Stimulated activated CD8-positive, alpha-beta memory T cell treated with anti-CD3 and anti-CD28 coated beads, Interleukin-7, amount 100 ng/mL, for 1 hour (primary cell): ENCODE measurements around the gene CDH5.

Experiments
- DNase-seq, 2 donors: peaks; one replicate each; pipeline ENCODE4 v3.0.0-alpha.2; 2020; ENCODE audit warnings: low read depth in 2 of 2

Gene CDH5

DNA sequence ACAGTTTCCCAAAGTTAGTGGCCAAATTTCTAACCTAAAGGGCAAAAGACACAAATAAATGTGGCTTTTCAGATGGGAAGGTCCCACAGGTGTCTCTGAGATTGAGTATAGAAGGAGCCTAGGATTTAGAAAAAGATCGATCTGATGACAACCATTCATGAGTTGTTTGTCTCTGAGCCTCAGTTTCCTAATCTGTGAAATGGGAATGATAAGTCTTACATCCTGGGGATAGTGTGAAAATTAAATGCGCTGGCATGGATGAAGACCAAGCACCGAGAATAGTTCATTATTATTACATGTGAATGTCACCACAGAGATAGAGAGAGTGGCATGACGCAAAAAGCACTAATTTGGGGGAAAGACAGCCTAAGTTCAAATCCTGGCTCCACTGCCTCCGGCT lies 7.2 kb downstream of the CDH5 start:
- no peak for DNase-seq

DNA sequence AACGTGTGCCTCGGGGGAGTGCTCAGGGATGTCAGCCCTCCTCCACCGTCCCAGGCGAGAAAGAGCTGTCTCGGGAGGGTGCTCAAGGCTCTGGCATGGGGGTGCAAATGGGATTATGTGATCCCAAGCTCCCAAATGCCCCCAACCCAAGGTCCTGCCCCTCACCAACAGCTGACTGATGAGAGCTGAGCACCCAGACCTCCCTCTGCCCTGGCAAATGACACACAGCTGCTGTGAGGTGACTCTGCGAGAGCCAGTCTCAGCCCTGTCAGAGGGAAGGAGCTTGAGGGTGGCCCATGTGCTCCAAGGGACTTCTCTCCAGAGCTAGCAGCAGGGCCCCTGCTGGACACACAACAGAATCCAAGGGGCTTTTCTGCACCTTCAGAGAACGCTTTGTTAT lies 7.7 kb downstream of the CDH5 start:
- no peak for DNase-seq

DNA sequence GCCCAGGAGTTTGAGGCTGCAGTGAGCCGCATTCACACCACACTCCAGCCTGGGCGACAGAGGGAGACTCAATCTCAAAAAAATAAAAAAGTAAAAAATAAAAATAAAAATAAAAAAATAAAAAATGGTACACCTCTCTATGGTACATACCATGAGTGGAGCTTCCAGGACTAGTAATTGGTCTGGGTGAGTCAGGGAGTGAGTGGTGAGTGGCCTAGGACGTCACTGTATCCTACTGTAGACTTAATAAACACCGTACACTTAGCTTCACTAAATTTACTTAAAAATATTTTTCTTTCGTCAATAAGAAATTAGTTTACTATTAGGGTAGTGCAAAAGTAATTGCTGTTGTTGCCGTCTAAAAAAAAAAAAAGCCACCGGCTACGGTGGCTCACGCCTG lies 9.0 kb downstream of the CDH5 start:
- no peak for DNase-seq

DNA sequence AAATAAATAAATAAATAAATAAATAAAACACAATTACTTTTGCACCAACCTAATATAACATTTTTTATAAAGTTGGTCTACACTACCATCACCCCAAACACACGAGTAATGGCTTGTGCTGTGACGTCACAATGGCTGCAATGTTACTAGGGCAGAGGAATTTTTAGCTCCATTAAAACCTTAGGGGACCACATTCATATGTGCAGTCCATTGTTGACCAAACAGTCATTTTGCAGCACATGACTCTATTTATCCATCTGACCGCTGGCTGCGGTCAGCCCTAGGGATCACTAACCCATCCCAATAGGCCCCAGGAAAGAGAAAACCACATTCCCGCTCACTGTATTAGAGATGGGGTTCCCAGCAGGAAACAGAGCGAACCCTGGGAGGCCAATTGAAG lies 9.6 kb downstream of the CDH5 start:
- no peak for DNase-seq

DNA sequence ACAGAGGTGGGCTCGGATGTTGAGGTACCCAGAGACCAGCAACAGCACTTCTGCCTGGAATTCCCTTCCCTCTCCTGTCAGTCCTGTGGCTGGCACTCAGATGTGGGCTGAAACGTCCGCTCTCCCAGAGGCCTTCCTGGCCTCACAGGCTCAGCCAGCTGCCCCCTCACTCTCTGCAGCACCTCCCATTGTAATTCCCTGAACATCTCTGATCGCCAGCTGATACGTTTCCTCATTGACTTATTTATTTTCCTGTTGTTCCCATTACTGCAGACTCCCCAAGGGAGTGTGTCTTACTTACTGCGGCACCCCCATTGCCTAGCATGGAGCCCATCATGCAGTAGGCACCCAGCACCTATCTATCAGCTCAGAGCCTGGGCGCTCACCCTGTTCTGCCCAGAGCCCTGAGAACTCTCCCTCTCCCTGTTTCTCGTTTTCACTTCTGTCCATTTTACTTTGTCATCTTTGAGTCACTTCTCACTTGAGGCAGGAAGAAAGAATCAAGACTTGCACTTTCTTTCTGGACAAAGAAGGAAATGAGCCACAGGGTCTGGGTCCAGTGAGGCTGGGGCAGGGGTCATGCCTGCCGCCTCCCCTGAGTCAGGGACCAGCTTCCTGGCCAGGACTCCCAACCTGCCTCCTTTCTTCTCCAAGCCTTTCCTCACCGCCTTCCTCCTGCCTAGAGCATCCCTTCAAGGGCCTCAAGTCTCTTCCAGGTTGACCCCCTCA lies 10.2 kb downstream of the CDH5 start:
- no peak for DNase-seq

DNA sequence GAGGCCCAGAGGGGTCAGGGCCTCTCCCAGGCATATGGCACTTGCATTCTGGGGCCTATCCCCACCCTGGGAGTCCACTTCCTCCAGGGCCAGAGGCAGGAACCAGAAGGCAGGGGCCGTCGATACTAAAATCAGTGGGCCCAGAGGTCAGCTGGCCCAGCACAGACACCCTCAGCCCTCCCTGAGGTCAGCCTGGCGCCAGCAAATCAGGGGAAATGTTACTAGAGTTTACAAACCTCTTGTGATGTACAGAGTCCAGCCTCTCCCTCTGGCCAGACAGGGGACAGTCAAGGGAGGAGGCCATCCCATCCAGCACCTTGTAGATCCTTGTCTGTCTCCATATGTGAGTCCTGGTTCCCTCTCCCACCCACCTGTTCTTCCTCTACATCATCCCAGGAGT lies 10.8 kb downstream of the CDH5 start:
- no peak for DNase-seq

DNA sequence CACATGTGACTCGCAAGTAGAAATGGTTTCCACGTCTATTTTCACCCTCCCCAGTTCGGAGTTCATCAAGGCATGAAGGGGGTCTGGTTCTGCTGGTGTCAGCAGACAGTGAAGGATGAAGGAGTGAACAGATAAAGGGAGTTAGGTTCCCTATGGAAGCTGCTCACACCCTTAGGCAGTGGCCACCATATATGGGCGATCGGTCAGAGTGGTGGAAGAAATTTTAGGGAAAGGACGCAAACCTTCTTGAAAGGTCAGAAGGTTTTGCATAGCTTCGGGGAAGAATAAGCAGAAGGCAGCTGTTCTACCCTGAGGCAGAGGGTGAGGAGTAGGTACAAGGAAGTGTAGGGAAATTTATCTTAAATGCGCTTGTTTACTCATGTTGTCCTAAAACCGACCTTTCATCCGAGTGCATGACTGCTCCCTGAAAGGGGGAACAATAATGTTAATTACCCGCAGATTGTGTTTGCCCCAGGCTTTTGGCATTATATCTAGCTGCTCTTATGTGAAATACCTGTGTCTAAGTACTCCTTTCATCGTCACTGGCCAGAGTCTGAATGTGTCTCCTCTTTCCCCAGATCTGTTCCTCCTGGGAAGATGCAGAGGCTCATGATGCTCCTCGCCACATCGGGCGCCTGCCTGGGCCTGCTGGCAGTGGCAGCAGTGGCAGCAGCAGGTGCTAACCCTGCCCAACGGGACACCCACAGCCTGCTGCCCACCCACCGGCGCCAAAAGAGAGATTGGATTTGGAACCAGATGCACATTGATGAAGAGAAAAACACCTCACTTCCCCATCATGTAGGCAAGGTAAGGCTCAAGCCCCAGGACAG lies 12.5 kb downstream of the CDH5 start:
- DNase-seq = no peak

DNA sequence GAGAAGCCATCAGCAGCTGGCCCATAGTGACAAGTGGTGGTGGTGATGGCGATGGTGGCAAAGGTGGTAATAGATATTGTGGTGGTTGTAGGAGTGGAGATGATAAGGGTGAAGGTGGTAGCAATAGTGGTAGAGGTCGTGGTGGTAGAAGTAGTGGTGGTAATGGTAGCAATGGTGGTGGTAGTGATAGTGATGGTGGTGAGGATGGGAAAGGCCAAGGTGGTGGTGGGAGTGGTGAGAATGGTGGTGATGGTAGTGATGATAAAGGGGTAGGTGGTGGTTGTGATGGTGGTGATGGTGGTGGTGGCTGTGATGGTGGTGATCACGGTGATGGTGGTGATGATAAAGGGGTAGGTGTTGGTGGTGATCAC lies 13.1 kb downstream of the CDH5 start:
- DNase-seq = no peak

DNA sequence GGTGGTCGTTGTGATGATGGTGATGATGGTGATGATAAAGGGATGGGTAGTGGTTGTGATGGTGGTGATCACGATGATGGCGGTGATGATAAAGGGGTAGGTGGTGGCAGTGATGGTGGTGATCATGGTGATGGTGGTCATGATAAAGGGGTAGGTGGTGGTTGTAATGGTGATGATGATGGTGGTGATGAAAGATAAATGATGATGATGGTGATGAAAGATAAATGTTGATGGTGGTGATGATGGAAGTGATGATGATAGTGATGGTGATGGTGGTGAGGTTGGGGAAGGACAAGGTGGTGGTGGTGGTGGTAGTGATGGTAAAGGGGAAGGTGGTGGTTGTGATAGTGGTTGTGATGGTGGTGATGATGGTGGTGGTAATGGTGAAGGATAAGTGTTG lies 13.9 kb downstream of the CDH5 start:
- no peak for DNase-seq

DNA sequence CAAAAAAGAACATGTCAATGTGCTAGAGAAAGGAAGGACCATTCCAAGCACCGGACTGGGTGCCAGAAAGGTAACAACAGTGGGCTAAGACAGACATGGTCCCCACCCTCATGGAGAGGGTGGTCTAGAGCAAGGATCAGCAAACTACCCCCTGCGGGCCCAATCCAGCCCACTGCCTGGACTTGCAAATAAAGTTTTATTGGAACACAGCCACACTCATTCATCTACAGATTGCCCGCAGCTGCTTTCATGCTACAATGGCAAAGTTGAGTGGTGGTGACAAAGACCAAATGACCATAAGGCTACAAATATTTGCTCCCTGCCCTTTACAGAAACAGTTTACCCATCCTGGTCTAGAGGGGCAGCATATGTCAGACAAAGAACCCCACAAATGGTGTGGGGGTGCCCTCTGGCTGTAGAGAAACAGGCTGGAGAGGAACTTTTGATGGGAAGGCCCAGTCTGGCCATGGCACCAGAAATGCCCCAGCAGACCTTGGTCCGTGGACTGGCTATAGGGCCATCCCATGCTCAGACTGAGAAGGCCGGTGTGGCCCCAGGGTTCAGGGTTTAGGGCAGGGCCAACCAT lies 15.2 kb downstream of the CDH5 start:
- no peak for DNase-seq

DNA sequence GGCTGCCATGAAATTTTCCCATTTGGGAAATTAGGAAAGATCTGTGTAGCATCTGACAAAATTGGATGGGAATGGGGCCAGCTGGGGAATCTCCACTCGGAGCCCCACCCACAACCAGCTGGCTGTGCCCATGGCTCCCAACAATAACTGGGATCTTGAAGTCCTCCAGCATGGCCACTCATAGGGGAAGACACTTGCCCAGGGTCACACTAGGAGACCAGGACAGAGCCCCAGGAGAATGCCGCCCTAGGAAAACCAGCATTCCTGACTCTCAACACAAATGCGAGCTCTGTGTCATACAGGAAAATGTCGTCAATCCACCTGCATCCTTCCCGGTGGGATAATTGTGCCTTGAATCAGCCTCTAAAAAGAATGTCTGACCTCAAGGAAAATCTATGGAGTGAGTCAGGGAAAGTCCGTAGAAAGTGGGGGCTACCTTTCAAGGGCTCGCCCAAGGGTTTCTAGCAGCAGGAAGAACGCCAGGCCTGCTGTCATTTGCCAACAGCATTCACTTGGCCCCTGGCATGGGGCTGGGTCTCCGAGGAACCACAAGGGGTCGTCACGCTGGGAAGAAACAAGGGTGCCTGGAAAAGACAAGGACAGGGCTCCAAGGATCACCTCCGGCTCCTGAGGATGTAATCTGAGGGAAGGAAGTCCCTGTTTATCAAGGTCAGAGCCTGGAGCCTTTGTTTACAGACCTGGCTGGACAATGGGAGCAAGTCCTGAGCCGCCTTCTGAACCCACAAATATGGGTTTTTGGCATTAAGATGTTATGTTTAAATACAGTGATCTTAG lies 15.9 kb downstream of the CDH5 start:
- DNase-seq = no peak

DNA sequence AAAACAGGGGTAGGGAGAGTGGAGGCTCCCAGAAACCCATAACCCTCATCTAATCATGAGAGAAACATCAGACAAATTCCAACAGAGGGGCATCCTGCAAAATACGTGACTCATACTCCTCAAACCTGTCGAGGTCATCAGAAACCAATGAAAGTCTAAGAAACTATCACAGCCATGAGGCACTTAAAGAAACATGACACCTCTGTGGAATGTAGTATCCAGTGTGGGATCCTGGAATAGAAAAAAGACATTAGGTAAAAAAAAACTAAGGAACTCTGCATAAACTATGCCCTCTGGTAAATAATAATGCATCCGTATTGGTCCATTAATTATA lies 16.4 kb downstream of the CDH5 start:
- DNase-seq = no peak

DNA sequence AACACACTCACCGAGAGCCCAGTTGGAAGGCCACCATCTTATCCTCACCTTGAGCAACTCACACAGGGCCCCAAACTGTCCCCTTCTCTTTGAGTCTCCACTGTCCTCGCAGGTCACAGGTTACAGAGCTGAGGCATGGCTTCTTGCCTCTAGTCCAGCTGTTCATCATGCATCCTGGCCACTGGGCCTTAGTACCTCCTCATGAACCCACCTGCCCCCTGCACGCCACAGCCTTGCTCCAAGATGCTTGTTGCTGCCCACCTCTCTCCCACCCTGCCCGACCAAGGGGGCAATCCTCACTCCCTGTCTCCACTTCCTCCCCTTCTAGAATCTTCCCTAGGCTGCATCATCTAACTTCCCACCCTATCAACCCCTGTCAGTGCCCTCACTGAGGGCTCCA lies 17.1 kb downstream of the CDH5 start:
- DNase-seq = no peak

DNA sequence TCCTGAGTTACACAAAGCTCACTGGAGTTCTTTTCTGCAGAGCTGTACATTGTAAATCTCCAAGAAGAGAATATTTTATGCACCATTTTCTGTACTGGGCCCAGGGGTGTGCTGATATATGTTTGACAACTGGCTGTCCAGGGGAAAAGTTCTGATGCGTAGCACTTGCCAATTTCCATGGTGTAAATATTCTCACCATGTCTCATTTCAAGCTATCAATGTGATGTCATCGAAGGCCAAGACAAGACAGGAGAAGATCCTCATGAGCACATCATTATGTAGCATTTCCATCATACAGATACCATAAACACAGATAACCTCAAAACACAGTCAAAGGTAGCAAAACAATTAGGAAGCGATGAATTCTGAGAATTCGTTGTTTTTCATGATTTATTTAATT lies 18.9 kb downstream of the CDH5 start:
- no peak for DNase-seq

DNA sequence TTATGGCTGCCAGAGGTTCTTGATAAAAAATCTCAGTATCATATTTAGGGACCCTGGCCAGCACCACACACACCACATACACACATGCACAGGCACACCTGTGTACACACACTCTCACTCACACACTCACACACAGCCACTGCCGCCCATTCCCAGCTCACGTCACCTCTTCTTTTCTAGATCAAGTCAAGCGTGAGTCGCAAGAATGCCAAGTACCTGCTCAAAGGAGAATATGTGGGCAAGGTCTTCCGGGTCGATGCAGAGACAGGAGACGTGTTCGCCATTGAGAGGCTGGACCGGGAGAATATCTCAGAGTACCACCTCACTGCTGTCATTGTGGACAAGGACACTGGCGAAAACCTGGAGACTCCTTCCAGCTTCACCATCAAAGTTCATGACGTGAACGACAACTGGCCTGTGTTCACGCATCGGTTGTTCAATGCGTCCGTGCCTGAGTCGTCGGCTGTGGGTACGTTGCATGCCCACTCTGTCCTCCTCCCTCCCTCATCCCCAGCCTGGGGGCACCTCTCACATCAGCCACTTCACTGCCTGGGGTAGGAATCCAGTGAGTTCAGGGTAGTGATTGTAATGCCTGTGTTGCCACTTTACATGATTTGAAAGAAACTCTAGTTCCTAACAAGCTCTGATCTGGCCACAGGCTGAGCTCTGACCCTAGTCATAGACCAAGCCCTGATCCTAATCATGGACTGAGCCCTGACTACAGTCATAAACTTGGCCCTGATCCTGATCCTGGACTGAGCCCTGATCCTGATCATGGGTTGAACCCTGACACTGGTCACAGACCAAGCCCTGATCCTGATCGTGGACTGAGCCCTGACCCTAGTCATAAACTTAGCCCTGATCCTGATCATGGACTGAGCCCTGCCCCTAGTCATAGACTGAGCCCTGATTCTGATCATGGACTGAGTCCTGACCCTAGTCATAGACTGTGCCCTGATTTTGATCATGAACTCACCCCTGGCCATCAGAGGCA lies 20.4 kb downstream of the CDH5 start:
- DNase-seq = no peak

DNA sequence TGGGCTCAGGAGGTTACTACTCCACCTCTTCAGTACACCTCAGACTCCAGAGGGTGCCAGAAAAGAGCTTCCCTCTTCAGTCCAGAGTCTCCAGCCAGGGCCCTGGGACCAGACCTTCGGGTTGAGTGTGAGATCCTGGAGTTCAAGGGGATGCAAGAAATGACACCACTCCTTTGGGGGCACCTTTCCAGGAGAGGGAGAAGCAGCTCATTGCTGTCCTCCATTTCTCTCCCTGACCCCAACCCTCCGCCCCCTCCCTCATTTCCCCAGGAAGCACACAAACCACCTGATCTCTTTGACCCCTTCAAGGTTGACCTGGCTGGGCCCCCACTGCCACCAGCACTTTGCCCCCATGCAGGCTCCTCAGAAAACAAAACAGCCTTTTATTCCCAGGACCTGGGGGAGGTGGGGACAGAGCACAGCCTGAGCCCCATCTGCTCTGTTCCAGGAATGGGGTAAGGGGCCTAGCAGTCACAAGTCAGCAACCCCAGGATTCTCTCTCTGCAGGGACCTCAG lies 21.4 kb downstream of the CDH5 start:
- no peak for DNase-seq

DNA sequence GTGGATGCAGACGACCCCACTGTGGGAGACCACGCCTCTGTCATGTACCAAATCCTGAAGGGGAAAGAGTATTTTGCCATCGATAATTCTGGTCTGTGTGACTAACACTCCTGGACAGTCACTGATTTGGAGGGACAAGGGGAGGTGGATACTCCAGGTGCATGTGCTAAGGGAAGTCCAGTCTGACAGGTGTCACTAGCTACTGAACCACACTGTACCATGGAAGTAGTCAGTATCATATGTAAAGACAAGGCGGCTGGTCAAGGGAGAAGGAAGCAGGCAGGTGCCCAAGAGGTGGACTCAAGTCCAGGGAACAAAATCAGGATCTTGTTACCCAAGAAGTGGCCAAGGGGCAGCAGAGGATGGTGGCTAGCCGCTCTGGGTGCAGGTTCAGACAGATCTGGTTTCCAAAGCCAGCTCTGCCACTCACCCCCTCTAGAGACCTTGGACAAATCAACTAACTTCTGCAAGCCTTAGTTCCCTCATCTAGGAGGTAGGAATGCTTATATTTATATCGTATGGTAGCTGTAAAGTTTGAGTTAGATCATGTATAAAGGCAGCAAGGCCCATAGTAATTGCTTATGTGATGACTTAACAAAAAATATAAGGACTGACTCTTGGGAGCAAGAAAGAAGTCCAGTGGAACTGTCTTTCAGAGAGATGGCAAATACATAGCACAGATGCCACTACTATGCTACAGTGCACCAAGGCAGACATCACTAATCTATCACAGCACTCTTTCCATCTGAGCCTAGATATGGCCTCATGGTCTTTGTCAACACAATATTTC lies 22.1 kb downstream of the CDH5 start:
- DNase-seq = no peak

DNA sequence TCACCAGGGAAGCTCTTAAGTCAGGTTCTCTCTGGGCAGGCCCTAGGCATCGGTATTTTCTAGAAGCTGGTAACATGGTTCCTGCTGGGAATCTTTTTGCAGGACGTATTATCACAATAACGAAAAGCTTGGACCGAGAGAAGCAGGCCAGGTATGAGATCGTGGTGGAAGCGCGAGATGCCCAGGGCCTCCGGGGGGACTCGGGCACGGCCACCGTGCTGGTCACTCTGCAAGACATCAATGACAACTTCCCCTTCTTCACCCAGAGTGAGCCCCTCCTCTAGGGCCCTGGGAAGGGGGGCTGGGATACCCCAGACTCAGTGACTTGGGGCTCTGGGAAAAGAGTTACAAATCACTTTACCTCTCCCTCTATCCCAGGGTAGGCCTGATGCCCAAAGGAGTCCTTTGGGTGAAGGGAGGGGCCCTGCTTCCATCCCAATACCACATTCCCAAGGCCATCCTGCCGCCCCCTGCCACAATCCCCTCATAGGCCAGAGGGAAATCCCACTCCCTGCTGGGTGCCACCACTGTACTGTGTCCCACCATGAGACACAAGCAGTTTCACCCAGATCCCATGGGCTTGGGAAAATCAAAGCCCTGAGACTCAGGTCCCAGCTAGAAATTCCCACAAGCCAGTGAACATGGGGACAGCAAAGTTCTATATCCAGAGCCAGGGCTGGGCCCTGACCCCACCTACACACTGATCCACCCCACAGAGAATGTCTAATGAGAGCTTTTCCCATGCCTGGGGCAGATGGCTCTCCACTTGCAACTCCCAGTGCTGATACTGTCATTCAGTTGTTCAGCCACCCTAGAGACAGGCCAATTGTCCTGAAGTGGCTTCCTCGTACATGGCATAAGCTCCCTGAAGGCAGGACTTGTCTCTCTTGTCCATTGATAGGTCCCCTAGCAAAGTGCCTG lies 23.0 kb downstream of the CDH5 start:
- no peak for DNase-seq
